Thoracic aorta (tissue), 2 donors: ENCODE data around the gene KCNN3. TPM values are rescaled to one million over a fixed set of nuclear protein-coding genes. Genes with fewer than 3 reads are reported as not detected.

Experiments
- ATAC-seq: fragments of 150-250 bp; one replicate; pipeline ENCODE4 v1.8.0; 2017; ENCODE audit warnings: low read depth; ENCODE audit not compliant: insufficient number of reproducible peaks, low FRiP score
- DNase-seq: peaks from one replicate; pipeline ENCODE4 v3.0.0-alpha.2; 2020; ENCODE audit warnings: low spot score
- H3K27ac ChIP-seq, 2 donors: fragments of 200-600 bp; sonication (generic); 1 replicate in 1 of 2; 2 replicates in 1 of 2; pipeline ENCODE4 v1.5.1; 2016; ENCODE audit warnings: mild to moderate bottlenecking in 2 of 2, moderate library complexity in 2 of 2
- H3K27me3 ChIP-seq: fragments of 200-600 bp; sonication (generic); replicated peaks from 2 replicates; pipeline ENCODE4 v1.6.0; 2016; ENCODE audit warnings: mild to moderate bottlenecking; ENCODE audit not compliant: insufficient read depth
- H3K36me3 ChIP-seq: fragments of 200-600 bp; sonication (generic); one replicate; pipeline ENCODE4 v1.5.1; 2016
- H3K4me1 ChIP-seq, 2 donors: fragments of 200-600 bp; sonication (generic); 1 replicate in 1 of 2; 2 replicates in 1 of 2; pipeline versions ENCODE4 v1.5.1 to v1.6.0; 2016; ENCODE audit warnings: low read depth in 2 of 2, mild to moderate bottlenecking in 1 of 2; ENCODE audit not compliant: control insufficient read depth in 1 of 2
- H3K4me3 ChIP-seq: fragments of 200-600 bp; sonication (generic); 2 replicates; pipeline ENCODE4 v1.5.1; 2016; ENCODE audit warnings: mild to moderate bottlenecking
- H3K9me3 ChIP-seq: fragments of 200-600 bp; sonication (generic); 2 replicates; pipeline ENCODE4 v1.5.1; 2016
- CTCF ChIP-seq: fragments of 200-600 bp; sonication (generic); IDR thresholded peaks from one replicate; pipeline ENCODE4 v1.5.1; 2019; ENCODE audit warnings: antibody characterized with exemption
- total RNA-seq, 2 donors: library from RNA; depleted of rRNA; stranded (reverse); fragments of >200 nt; gene quantifications; one replicate each; pipeline versions ENCODE4 v1.1.0 to v1.2.3, GENCODE V29; 2016

Gene KCNN3
- total RNA-seq, 2 donors from 2014 or later = 0.95 to 1.8 TPM

- DNase-seq (no peak), ATAC-seq (no peak)
- Histone ChIP-seq H3K9me3 (no peaks in the 10 kb centered on the region), H3K36me3 (no peaks in the 10 kb centered on the region), H3K4me3 (no peak overlapping the region), H3K27me3 (no peaks in the 10 kb centered on the region), H3K4me1 (no peaks in the 10 kb centered on the region), H3K27ac (no peak overlapping the region)
- no peak for TF ChIP-seq CTCF
Observed at GRCh38 chr1:154713005-154713404, 157.1 kb downstream of the KCNN3 start.

GRCh38 chr1:154712166-154712810 is 157.8 kb downstream of the KCNN3 start:
- TF ChIP-seq CTCF = no peak
- no peaks in the 10 kb centered on the region for H3K4me1 ChIP-seq
- no peak overlapping the region for H3K4me3 ChIP-seq
- H3K9me3 ChIP-seq = no peaks in the 10 kb centered on the region
- H3K36me3 ChIP-seq = no peaks in the 10 kb centered on the region
- no peak for DNase-seq
- no peaks in the 10 kb centered on the region for H3K27me3 ChIP-seq
- no peak overlapping the region for H3K27ac ChIP-seq
- no peak for ATAC-seq

- H3K4me3 ChIP-seq = no peak overlapping the region
- ATAC-seq = no peak
- no peak for DNase-seq
- H3K27ac ChIP-seq = no peak overlapping the region
- H3K9me3 ChIP-seq = no peaks in the 10 kb centered on the region
- H3K27me3 ChIP-seq = no peaks in the 10 kb centered on the region
- H3K4me1 ChIP-seq = no peaks in the 10 kb centered on the region
- TF ChIP-seq CTCF = no peak
- no peaks in the 10 kb centered on the region for H3K36me3 ChIP-seq
Observed at GRCh38 chr1:154711416-154711815, 158.7 kb downstream of the KCNN3 start.

- H3K4me1 ChIP-seq = no peaks in the 10 kb centered on the region
- H3K27me3 ChIP-seq = no peaks in the 10 kb centered on the region
- no peak for DNase-seq
- ATAC-seq = no peak
- H3K27ac ChIP-seq = no peak overlapping the region
- H3K9me3 ChIP-seq = no peaks in the 10 kb centered on the region
- no peak overlapping the region for H3K4me3 ChIP-seq
- H3K36me3 ChIP-seq = no peaks in the 10 kb centered on the region
- TF ChIP-seq CTCF = no peak
Observed at GRCh38 chr1:154710106-154710505, 160.0 kb downstream of the KCNN3 start.

GRCh38 chr1:154707901-154708463 is 162.1 kb downstream of the KCNN3 start:
- DNase-seq (no peak), ATAC-seq (no peak)
- TF ChIP-seq CTCF = no peak
- H3K4me3 ChIP-seq = no peak overlapping the region
- no peaks in the 10 kb centered on the region for H3K9me3 ChIP-seq
- H3K36me3 ChIP-seq = no peaks in the 10 kb centered on the region
- H3K4me1 ChIP-seq = no peaks in the 10 kb centered on the region
- no peak overlapping the region for H3K27ac ChIP-seq
- H3K27me3 ChIP-seq = no peaks in the 10 kb centered on the region
